ENCODE results near the gene ELF5.
A peak's percentile ranks its signal among the peaks of the same experiment; 100 is the strongest.

Gene ELF5

DNA sequence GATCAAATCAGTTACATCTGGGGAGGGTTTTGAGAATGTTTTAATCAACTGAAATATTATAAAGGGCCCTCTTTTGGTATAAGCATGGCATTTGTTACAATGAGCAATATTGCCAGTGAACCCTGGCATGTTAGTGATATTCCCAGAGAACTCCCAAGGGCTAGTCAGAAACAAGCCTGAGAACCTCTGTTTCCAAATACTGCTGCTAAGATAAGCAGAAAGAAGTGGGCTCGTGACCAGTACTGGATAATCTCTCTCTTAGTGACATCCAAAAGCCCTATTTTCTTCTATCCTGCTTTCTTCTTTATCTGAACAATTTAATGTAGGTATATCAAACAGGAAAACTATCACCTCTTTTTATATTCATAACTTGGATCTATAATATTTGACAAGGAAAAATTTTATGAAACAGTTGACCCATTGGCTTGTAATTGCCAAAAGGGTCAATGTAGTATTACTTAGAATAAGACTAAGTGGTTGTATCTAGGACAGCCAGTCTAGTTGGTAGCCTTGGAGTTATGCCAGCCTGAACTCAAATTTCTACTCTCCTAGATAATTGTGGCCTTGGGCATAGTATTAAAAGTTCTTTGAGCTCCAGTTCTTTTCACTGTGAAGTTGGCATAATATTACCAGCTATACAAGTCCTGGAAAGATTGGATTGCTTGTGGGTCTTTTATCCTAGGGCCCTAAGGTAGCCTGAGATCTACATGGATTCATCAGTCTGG, 59.1 kb downstream of the ELF5 start:
- DNase-seq (ENCODE audit: low read depth in 2 of 2, low spot score in 1 of 2) = no peak

DNA sequence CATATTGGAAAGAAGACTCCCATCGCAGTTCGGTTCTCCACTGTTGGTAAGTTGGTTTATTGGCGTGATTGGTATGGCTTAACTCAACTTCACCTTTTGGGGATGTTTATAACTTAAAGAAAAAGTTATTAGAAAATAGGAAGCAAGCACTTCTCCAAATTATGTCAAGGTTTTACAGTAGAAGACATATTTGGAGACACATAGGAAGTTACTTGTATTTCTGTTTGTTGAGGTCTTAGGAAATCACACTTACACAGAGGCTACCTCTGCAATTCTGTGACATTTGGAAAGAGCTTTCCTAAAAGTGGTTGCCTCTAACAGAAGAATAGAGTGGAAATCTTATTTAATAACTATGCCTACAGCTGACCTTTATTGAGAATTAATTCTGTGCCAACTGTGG, 62.5 kb downstream of the ELF5 start:
- DNase-seq (ENCODE audit: low read depth in 2 of 2, low spot score in 1 of 2) = no peak

DNA sequence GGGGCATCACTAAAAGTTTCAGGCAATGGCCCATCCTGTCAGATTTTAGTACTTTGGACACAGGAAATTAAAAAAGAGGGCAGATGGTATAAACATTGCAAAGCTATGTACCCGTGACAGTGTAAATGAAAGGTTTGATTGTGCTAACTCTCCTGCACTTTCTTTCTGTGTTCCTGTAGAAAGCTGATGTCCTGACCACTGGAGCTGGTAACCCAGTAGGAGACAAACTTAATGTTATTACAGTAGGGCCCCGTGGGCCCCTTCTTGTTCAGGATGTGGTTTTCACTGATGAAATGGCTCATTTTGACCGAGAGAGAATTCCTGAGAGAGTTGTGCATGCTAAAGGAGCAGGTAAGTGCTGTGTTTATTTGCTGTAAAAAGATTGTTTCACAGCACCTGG, 64.6 kb downstream of the ELF5 start:
- no peak for DNase-seq (ENCODE audit: low read depth in 2 of 2, low spot score in 1 of 2)

DNA sequence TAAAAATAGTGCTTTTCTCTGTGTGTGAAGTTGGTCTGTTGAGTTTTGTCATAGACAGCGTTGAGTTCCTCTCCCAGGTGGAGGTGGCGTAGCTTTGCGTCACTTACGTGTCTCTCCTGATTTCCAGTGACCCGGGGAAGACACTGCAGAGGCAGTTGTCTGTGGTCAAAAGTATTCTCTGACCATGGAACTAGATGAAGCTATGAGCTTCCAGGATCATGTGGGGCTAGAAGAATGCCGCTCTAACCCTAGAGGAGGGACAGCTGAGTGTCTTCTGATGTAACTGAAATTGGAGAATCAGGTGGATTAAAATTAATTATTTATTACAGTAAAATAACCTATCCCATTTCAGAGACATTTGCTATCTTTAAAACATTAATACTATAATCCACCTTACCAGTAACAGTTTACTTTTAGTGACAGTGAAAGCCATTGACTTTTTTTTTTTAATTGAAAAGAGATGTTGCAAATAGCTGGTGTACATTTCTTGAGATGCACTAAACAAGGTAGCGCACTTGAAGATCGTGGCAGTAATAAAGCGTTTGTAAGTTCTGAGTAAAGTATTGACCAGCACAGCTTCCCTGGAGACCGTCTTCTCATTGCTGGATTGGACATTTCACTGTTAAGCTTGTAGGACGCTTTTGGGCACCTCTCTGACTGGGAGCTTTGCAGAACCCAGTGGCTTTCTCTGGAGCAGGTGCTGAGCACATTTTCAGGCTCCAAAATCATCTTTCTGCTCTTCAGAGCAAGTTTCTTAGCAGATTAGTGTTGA, 65.2 kb downstream of the ELF5 start:
- no peak for DNase-seq (ENCODE audit: low read depth in 2 of 2, low spot score in 1 of 2)

DNA sequence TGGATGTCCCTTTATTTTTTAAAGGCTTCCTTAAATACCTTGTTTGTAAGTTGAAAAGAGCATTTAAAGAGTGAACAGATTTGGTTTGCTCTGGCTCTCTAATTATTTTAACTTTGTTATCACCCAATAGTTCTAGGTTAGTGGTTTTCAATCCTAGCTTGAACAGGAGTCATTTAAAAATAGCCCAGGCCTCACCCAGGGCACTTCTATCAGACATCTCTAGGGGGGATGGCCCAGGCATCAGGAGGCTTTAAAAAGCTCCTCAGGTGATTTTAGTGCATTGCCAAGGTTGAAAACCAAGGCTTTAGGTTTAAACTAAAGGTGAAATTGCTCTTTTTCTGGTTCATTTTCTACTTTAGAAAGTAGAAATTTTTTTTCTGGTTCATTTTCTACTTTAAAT, 66.5 kb downstream of the ELF5 start:
- no peak for DNase-seq (ENCODE audit: low read depth in 2 of 2, low spot score in 1 of 2)

DNA sequence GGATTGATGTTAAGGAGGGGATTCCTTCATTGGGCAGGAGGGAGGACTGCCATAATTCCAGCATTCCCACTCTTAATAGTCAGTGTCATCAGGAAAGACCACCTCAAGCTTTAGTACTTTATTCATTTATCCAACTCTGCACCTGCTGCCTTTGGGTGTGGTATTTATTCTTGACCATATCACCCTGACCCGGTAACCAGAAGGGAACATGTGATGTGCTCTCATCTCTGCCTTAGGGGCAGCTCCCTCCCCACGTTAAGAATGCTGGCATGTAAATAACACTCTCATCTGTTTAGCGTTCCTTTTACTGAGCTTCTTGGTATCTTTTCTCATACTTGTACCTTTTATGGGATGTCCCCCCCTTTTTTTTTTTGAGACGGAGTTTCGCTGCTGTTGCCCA, 67.2 kb downstream of the ELF5 start:
- no peak for DNase-seq (ENCODE audit: low read depth in 2 of 2, low spot score in 1 of 2)

DNA sequence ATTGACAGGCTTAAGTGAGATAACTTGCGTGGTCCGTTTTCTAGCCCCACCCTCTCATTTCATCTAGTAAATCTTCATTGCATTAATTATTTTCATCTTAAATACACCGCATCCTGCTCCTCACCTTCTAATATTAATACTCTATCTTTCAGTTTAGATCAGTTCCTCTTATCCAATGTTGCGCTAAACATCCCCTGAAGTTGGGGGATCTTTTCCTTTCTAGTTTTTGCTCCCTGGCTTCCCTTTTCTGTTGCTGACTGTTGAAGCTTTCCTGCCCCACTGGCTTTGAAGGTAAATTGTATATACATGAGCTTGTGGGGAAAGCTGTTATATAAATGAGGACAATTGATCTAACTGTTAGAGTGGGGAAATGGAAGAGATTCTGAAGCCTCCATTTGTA, 67.6 kb downstream of the ELF5 start:
- DNase-seq (ENCODE audit: low read depth in 2 of 2, low spot score in 1 of 2) = no peak

DNA sequence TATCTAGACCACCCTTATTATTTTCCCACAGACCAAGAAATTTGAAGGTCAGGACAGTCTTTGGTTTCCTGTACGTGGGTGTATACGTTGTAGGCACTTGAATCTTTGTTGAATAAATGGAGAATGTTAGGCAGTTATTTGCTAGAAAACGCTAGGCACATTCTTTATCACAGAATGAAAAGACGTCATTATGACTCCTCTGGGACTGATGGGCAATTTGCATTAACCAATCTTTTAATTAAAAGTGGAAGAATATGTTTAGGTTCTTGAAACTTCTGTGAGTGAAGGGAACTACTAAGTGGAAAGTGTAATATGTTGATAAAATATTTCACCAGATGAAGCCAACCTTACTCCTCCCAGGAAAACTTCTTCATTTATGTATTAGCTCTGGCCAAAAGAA, 69.2 kb downstream of the ELF5 start:
- DNase-seq (ENCODE audit: low read depth in 2 of 2, low spot score in 1 of 2) = no peak

DNA sequence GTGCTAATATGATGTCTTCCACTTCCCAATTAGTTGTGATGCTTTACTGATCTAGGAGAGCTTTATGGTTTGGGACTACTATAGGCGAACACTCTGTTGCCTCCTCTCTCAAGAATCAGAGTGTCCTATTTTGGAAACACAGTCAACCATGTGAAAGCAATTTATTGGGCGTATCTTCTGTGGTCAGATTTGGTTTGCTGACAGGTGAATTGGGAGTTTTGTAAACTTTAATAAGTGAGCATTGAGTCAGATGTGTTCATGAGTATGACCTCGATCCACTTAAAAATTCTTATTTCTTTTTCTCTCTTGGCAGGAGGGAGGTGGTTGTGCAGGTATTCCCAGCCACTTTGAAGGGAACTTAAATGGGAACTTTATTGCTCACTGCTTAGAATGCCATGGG, 70.5 kb downstream of the ELF5 start:
- no peak for DNase-seq (ENCODE audit: low read depth in 2 of 2, low spot score in 1 of 2)

DNA sequence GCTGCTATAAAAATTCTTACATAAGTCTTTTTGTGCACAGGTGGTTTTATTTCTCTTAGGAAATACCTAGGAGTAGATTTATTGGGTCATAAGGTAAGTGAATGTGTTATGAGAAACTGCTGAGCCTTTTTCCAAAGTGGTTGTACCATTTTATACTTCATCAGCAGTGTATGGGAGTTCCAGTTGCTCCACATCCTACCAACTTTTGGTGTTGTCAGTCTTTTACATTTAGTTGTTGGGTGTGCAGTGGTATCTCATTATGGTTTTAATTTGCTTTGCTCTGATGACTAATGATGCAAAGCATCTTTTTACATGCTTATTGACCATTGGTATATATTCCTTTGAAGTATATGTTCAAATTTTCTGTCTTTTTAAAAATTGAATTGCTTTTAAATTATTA, 71.8 kb downstream of the ELF5 start:
- no peak for DNase-seq (ENCODE audit: low read depth in 2 of 2, low spot score in 1 of 2)

DNA sequence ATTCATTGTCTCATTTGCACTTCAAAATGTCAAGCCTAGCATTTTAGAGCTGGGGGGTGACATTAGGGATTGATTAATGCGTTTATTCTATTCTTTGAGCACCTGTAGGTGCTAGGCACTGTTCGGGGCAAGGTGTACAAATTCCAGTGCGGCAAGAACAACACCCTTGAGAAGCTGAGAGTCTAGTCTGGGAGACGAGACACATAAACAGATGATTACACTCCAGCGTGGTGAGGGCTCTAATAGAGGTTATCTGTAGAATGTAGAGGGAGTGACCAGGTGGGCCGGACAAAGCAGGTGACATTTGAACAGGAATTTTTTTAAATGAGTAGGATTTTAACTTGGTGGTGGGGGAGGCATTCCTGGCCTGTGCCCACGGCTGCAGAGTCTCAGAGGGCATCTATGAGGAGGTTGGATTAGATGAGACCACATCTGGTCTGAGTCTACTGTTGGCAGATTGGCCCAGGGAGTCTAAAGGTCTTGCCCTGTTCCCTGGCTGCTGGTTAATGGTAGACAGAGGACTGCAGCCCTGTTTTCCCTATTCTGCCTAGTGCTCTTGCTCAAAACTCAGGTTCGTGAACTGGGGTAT, 73.9 kb downstream of the ELF5 start:
- DNase-seq (ENCODE audit: low read depth in 2 of 2, low spot score in 1 of 2) = no peak

DNA sequence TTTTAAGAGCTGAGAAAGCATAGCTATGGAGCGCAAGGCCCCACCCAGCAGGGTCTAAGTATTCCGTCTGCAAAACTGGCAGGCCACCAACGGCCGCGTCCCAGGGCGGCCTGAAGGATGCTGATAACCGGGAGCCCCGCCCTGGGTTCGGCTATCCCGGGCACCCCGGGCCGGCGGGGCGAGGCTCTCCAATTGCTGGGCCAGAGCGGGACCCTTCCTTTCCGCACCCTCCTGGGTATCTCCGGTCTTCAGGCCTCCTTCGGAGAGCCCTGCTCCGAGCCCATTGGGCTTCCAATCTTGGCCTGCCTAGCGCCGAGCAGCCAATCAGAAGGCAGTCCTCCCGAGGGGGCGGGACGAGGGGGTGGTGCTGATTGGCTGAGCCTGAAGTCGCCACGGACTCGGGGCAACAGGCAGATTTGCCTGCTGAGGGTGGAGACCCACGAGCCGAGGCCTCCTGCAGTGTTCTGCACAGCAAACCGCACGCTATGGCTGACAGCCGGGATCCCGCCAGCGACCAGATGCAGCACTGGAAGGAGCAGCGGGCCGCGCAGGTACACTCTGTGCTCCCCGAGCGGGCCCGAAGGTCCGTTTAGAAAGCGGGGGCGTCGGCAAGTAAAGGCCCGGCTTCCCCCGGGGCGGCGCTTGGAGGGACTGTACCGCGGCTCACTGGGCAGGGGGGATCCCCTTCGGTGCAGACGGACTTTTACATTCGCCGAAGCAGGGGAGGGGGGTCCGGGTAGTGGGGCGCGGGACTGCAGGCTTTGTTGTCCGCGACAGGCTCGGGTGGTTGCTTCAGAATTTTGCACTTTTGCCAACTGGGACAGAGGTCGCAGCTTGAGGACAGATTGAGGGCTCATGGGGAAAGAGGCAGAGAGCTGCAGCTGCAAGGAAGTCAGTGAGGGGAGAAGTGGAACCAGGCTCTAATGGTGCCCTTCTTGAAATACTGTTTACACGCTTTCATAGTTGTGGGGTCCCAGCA, 74.8 kb downstream of the ELF5 start, which contains the start of gene CAT:
CAT (plus strand) TSS at position 406 of the 979 bp plus-strand sequence; CDS start at position 486, 80 bp downstream.
- peak; percentile 95 for DNase-seq (ENCODE audit: low read depth in 2 of 2, low spot score in 1 of 2)

DNA sequence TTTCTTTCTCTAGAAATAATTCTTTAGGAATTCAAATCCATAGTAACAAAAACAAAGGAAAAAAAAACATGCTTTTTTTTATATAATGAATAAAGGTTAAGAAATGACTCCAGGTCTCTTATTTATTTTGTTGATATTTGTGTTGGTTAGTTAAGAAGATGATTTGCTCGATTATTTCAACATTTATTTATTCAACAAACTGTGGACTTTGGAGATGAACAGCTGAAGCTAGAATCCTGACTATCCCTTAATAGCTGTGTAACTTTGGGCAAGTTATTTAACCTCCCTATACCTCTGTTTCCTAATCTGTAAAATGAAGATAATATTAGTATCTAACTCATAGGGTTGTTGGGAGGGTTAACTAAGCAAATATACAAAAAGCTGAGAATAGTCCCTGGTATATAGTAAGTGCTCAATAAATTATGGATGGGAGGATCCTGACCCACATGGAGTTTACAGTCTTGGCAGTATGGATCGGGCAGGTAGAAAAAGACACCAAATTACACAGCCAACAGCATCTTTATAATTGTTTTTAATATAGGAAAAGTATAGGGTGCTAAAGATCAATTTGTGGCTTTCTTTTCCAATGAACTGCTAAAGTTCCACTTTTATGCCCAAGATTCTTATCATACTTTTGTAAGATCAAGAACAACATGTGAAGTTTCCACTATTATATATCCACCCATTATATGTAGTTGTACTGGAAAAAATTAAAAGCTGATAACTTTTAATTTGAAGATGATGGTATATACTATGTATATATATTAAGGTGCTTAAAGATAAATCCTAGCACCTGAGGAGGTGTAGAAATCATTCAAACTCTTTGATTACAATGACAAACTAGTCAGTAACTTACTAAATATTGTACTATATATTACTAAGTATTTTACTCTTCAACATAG, 76.1 kb downstream of the ELF5 start:
- DNase-seq (ENCODE audit: low read depth in 2 of 2, low spot score in 1 of 2) = no peak

DNA sequence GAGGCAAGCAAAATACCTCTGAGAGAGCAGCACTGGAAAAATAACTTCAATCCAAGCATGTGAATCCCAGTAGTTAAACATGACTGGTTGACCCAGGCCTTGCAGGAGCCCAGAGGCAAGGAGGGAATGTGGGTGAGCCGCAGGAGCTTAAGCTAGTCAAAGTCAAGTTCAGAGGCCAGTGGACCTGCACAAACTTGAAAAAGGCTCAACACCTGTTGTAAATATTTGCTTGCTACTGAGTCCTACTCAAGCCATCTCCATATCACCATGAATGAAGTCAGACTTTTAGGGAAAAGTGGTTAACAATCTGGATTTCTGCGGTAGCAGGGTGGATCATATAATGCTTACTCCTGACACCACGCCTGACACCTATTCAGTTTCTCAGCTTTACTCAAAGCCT, 79.7 kb downstream of the ELF5 start:
- DNase-seq (ENCODE audit: low read depth in 2 of 2, low spot score in 1 of 2) = no peak

DNA sequence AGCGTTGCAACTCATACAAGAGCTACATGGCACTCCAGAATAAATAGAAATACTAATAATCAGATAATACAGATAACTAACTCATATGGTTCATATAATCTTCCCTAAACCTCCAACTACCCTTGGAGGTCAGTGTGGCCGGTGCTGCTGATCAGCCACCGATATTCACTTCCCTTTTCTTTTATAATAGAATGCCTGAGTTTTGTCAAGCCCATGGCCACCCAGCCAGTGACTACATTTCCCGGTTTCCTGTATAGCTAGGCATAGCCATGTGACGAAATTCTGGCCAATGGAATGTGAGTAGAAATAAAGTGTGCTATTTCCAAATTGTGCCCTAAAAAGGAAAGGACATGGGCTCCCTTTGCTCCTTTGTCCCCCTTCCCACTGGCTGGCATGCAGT, 80.8 kb downstream of the ELF5 start:
- DNase-seq (ENCODE audit: low read depth in 2 of 2, low spot score in 1 of 2) = no peak

DNA sequence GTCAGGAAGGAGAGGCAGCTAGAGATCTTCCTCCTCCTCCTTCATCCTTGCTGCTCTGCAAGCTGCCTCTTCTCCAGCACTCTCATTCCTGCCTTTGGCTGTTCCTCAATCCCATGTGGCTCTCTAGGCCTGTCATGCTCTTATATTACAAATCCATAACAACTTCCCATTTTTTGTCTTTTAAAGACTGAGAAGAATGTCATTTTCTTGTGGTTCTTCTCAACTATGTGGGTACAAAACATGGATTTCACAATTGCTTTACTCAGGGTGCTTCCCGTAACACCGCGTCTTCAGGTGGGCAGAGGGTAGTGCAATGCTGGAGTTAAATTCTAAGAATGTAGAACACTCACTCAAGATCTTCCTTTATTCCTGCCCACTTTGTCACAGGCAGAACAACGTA, 81.6 kb downstream of the ELF5 start:
- no peak for DNase-seq (ENCODE audit: low read depth in 2 of 2, low spot score in 1 of 2)
